Endothelial cell of umbilical vein (primary cell): ENCODE data around the gene ETNK2. TPM values are rescaled to one million over a fixed set of nuclear protein-coding genes. Genes with fewer than 3 reads are reported as not detected.
A peak's percentile ranks its signal among the peaks of the same experiment; 100 is the strongest.

Experiments
- BruUV-seq: library from RNA; stranded (reverse); fragments of 400-500 nt; replicated peaks from 2 replicates; lab custom pipeline; 2021; lab: Mats Ljungman, UMichigan
- CTCF ChIA-PET: fragments of 300-600, 350-600 bp; sonication (Branson Sonifier 250); formaldehyde crosslinking; loops from one replicate; lab custom pipeline; 2021; ENCODE audit warnings: antibody characterized with exemption, inconsistent platforms; lab: Charles Lee
- POLR2A ChIA-PET: fragments of 300-600, 350-600 bp; sonication (Branson Sonifier 250); formaldehyde crosslinking; loops from one replicate; lab custom pipeline; 2021; ENCODE audit warnings: antibody characterized with exemption, inconsistent platforms; lab: Charles Lee
- DNase-seq: peaks from one replicate; pipeline ENCODE4 v3.0.0-alpha.2; 2011; ENCODE audit warnings: low read depth, low spot score
- FAIRE-seq: peaks from 2 replicates; lab custom pipeline; 2011; peaks lifted over from hg19 to GRCh38; lab: Jason Lieb, UNC
- H2AFZ ChIP-seq: 2 replicates; pipeline ENCODE4 v1.6.0; 2012; ENCODE audit warnings: low read depth, low read length, control low read depth, inconsistent platforms
- H3K27ac ChIP-seq: 2 replicates; pipeline ENCODE4 v1.5.1; 2011; ENCODE audit warnings: low read depth, mild to moderate bottlenecking, control low read depth, low read length, moderate library complexity; ENCODE audit not compliant: insufficient read depth
- H3K27me3 ChIP-seq, 2 experiments: 2 replicates each; pipeline versions ENCODE4 v1.6.0 to v1.6.1; 2011; ENCODE audit warnings: low read length in 2 of 2, mixed read lengths in 1 of 2; ENCODE audit not compliant: control insufficient read depth in 2 of 2, insufficient read depth in 2 of 2
- H3K36me3 ChIP-seq, 2 experiments: 2 replicates in 1 of 2; 3 replicates in 1 of 2; pipeline ENCODE4 v1.5.1; 2011; ENCODE audit warnings: low read length in 2 of 2, mild to moderate bottlenecking in 1 of 2, moderate library complexity in 1 of 2; ENCODE audit not compliant: control insufficient read depth in 2 of 2, insufficient read depth in 2 of 2; ENCODE audit errors: extremely low read depth in 1 of 2
- H3K4me1 ChIP-seq: 3 replicates; pipeline ENCODE4 v1.5.1; 2011; ENCODE audit warnings: mild to moderate bottlenecking, low read length; ENCODE audit not compliant: control insufficient read depth, insufficient read depth; ENCODE audit errors: extremely low read depth
- H3K4me2 ChIP-seq: 2 replicates; pipeline ENCODE4 v1.6.1; 2011; ENCODE audit warnings: low read length, control low read depth, mixed read lengths; ENCODE audit not compliant: insufficient read depth
- H3K4me3 ChIP-seq, 3 experiments: fragments of 200-600 bp in 1 of 3; sonication (generic), shearing (Covaris generic) in 1 of 3; replicated peaks in 1 of 3; 2 replicates each; pipeline ENCODE4 v1.5.1; 2011 to 2016; ENCODE audit warnings: control low read depth in 3 of 3, low read length in 3 of 3, mild to moderate bottlenecking in 2 of 3, inconsistent platforms in 1 of 3, low read depth in 1 of 3, moderate library complexity in 1 of 3; ENCODE audit not compliant: insufficient read depth in 1 of 3
- H3K79me2 ChIP-seq: 2 replicates; pipeline ENCODE4 v1.6.0; 2012; ENCODE audit warnings: low read length, inconsistent platforms; ENCODE audit not compliant: control insufficient read depth, insufficient read depth
- H3K9ac ChIP-seq: replicated peaks from 2 replicates; pipeline ENCODE3; 2011; ENCODE audit warnings: low read length, control low read depth; ENCODE audit not compliant: insufficient read depth; ENCODE audit errors: extremely low read depth
- H3K9me1 ChIP-seq: replicated peaks from 3 replicates; pipeline ENCODE4 v1.6.0; 2011; ENCODE audit warnings: mild to moderate bottlenecking, low read length; ENCODE audit not compliant: control insufficient read depth, insufficient read depth; ENCODE audit errors: extremely low read depth
- H3K9me3 ChIP-seq: replicated peaks from 2 replicates; pipeline ENCODE4 v1.5.1; 2012; ENCODE audit warnings: low read length, inconsistent platforms; ENCODE audit not compliant: control insufficient read depth, insufficient read depth
- H4K20me1 ChIP-seq: replicated peaks from 2 replicates; pipeline ENCODE3; 2011; ENCODE audit warnings: mild to moderate bottlenecking, low read length; ENCODE audit not compliant: control insufficient read depth, insufficient read depth; ENCODE audit errors: extremely low read depth
- MAX ChIP-seq: IDR thresholded peaks from 2 replicates; pipeline ENCODE4 v1.6.1; 2011; ENCODE audit not compliant: insufficient read depth, insufficient read length
- dilution Hi-C: fragments of 300-500 bp; cut with MboI; formaldehyde crosslinking; loops from one replicate; pipeline ENCODE4 v1.15.0; 2019; ENCODE audit warnings: low sequenced_read_pairs; ENCODE audit not compliant: extremely low pct_ligation_motif_present
- intact Hi-C: fragments of 100-400 bp; cut with micrococcal nuclease; formaldehyde crosslinking; loops from one replicate; pipeline ENCODE4 v1.10.0; 2022
- polyA plus RNA-seq, 4 experiments: library from polyadenylated mRNA; depleted of rRNA in 3 of 4; stranded (reverse) in 3 of 4; unstranded in 1 of 4; fragments of >200 nt; gene quantifications; 2 replicates each; pipeline versions ENCODE4 v1.2.1 to v1.2.3, GENCODE V29; 2011 to 2012; ENCODE audit warnings: missing spikeins in 1 of 4
- total RNA-seq: library from RNA; stranded (reverse); gene quantifications from 2 replicates; pipeline ENCODE4 v1.2.3, GENCODE V29; 2021
- TF ChIP-seq, protein P1 (sequence below), 2 donors: IDR thresholded peaks; 1 replicate in 1 of 2; 2 replicates in 1 of 2; pipeline ENCODE4 v1.5.1; 2011; ENCODE audit warnings: low read length in 2 of 2, mild to moderate bottlenecking in 2 of 2, moderate library complexity in 2 of 2, control low read depth in 1 of 2, inconsistent platforms in 1 of 2, low read depth in 1 of 2; ENCODE audit not compliant: insufficient read depth in 1 of 2; ENCODE audit errors: extremely low read depth in 1 of 2

ETNK2 gene
- total and polyA plus RNA-seq, 2 donors (not counting 3 experiments of a cell fraction or from before 2014, with no cell fraction given) = 13.5 to 27.5 TPM

GRCh38 chr1:204162494-204163074, 10.7 kb upstream of the ETNK2 start:
- TF ChIP-seq, protein P1, sequence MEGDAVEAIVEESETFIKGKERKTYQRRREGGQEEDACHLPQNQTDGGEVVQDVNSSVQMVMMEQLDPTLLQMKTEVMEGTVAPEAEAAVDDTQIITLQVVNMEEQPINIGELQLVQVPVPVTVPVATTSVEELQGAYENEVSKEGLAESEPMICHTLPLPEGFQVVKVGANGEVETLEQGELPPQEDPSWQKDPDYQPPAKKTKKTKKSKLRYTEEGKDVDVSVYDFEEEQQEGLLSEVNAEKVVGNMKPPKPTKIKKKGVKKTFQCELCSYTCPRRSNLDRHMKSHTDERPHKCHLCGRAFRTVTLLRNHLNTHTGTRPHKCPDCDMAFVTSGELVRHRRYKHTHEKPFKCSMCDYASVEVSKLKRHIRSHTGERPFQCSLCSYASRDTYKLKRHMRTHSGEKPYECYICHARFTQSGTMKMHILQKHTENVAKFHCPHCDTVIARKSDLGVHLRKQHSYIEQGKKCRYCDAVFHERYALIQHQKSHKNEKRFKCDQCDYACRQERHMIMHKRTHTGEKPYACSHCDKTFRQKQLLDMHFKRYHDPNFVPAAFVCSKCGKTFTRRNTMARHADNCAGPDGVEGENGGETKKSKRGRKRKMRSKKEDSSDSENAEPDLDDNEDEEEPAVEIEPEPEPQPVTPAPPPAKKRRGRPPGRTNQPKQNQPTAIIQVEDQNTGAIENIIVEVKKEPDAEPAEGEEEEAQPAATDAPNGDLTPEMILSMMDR (IDR thresholded peaks at IDR 0.05; ENCODE audit: extremely low read depth in 1 of 2, insufficient read depth in 1 of 2, low read depth in 1 of 2, low read length in 2 of 2) = peak; percentile 98
- no peak for TF ChIP-seq MAX
- no peaks in the 10 kb centered on the region for H3K79me2 ChIP-seq
- H4K20me1 ChIP-seq = no peaks in the 10 kb centered on the region
- no peak overlapping the region for H3K4me3 ChIP-seq
- no peaks in the 10 kb centered on the region for H3K36me3 ChIP-seq
- BruUV-seq = no TSS peak
- H3K9ac ChIP-seq = no peak overlapping the region
- H3K4me1 ChIP-seq = peaks cover 3% of the 10 kb centered on the region
- no peaks in the 10 kb centered on the region for H3K9me1 ChIP-seq
- H2AFZ ChIP-seq = peak overlapping the region; percentile 3
- no peak overlapping the region for H3K27ac ChIP-seq
- ChIA-PET POLR2A (interaction anchor here (0.7 to 1.0 kb wide), 2 partner anchors 13 to 44 kb away, joined by 3 read pairs; no protein-coding TSS in a partner anchor), CTCF (interaction anchor here (0.6 to 26.7 kb wide), 36 partner anchors 8 to 645 kb away, joined by 3 to 770 read pairs (median 6); partner anchors contain the start of genes ETNK2, GOLT1A and PLEKHA6)
- FAIRE-seq (peak; percentile 96), DNase-seq (peak; percentile 68)
- intact Hi-C loops = loop anchor here (1.0 to 2.0 kb wide), 7 partner anchors 36 to 341 kb away; partner anchors contain the start of gene SNRPE
- dilution Hi-C loops = loop anchor here (25.0 kb wide), 1 partner anchor 175 kb away; no protein-coding TSS in a partner anchor
- no peak overlapping the region for H3K4me2 ChIP-seq
- H3K9me3 ChIP-seq = no peaks in the 10 kb centered on the region
- H3K27me3 ChIP-seq = peaks cover 0 to 2% of the 10 kb centered on the region in 2 experiments
